Measurements from ENCODE around the gene GPR161.
"Not testable (repeated sequence)": the region's sequence is repeated elsewhere in the genome, so short reads cannot be mapped to it uniquely, and the experiment has no call there.

DNA sequence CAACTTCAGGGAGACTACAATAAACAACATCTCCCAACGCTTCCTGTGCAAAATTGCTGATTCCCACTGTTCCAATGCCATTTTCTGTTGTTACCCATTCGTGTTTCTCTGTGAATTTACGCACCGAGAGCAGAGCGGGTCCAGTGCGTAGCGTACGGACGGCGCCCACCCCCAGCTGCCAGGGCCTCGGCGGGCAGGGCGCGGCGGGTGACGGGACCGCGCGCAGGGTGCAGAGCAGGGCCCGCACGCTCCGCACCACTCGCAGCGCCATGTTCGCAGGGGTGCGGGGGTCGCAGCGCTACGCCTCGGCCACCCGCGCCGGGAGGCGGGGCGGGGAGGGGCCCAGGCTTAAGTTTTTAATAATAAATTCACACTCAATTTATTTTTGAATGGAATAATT, 80.6 kb downstream of the GPR161 start:
- TF ChIP-seq, protein P1, sequence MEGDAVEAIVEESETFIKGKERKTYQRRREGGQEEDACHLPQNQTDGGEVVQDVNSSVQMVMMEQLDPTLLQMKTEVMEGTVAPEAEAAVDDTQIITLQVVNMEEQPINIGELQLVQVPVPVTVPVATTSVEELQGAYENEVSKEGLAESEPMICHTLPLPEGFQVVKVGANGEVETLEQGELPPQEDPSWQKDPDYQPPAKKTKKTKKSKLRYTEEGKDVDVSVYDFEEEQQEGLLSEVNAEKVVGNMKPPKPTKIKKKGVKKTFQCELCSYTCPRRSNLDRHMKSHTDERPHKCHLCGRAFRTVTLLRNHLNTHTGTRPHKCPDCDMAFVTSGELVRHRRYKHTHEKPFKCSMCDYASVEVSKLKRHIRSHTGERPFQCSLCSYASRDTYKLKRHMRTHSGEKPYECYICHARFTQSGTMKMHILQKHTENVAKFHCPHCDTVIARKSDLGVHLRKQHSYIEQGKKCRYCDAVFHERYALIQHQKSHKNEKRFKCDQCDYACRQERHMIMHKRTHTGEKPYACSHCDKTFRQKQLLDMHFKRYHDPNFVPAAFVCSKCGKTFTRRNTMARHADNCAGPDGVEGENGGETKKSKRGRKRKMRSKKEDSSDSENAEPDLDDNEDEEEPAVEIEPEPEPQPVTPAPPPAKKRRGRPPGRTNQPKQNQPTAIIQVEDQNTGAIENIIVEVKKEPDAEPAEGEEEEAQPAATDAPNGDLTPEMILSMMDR (IDR thresholded peaks at IDR 0.05): not testable (repeated sequence)
- TF ChIP-seq POLR2A (IDR thresholded peaks at IDR 0.05): not testable (repeated sequence)

All from gastroesophageal sphincter (tissue), 3 donors.